T-helper 17 cell (primary cell): ENCODE measurements around the gene FGL2. TPM values are rescaled to one million over a fixed set of nuclear protein-coding genes. Genes with fewer than 3 reads are reported as not detected.
"Not testable (repeated sequence)": the region's sequence is repeated elsewhere in the genome, so short reads cannot be mapped to it uniquely, and the experiment has no call there.

Experiments
- ATAC-seq: fragments of 150-1000 bp; cut with Tn5 transposase; 2 replicates; pipeline ENCODE4 v1.10.0; 2021; ENCODE audit warnings: mild to moderate bottlenecking, moderate library complexity
- DNase-seq, 3 donors: peaks; one replicate each; pipeline versions ENCODE4 v3.0.0 to v3.0.0-alpha.2; 2020 to 2021
- H3K9me3 ChIP-seq: one replicate; pipeline ENCODE4 v1.7.0; 2013; ENCODE audit warnings: low read length, mild to moderate bottlenecking; ENCODE audit not compliant: control insufficient read depth, poor library complexity, severe bottlenecking
- H3K27ac Mint-ChIP-seq: one replicate; pipeline ENCODE4 v1.8.0; 2022; ENCODE audit warnings: mild to moderate bottlenecking, moderate library complexity, mixed read lengths
- H3K27me3 Mint-ChIP-seq: one replicate; pipeline ENCODE4 v1.8.0; 2022; ENCODE audit warnings: mixed read lengths
- H3K36me3 Mint-ChIP-seq: one replicate; pipeline ENCODE4 v1.8.0; 2022; ENCODE audit warnings: low read depth, mixed read lengths
- H3K4me1 Mint-ChIP-seq: one replicate; pipeline ENCODE4 v1.8.0; 2022; ENCODE audit warnings: mild to moderate bottlenecking, mixed read lengths
- H3K4me3 Mint-ChIP-seq: one replicate; pipeline ENCODE4 v1.8.0; 2022; ENCODE audit warnings: mild to moderate bottlenecking, moderate library complexity, mixed read lengths
- total RNA-seq, 4 donors: library from RNA in 2 of 4; stranded (reverse) in 2 of 4; gene quantifications; one replicate each; pipeline ENCODE4 v1.2.3 and lab custom pipeline; 2022 to 2026

The FGL2 gene
- total RNA-seq, 2 donors from 2014 or later: 5.1 to 7.7 TPM

DNA sequence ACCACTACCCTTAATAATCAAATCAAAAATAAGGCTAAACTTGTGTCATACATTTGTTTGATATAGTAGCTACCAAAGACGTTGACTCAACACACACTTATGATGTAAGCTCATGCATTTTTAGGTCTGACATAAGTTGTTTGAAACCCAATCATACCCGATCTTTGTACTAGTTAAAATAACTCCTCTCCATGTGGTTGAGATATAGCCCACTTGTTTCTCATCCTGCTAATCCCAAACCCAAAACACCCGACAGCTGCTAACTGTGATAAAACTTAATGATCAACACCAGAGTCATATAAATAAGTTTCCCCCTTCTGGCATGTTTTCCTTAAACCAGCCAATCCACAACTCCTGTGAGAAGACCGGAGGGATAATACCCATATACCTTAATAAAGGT is 28.5 kb downstream of the FGL2 start:
- not testable (repeated sequence) for ATAC-seq, H3K4me1 Mint-ChIP-seq, H3K4me3 Mint-ChIP-seq, H3K36me3 Mint-ChIP-seq, H3K9me3 ChIP-seq, DNase-seq, H3K27me3 Mint-ChIP-seq, H3K27ac Mint-ChIP-seq

DNA sequence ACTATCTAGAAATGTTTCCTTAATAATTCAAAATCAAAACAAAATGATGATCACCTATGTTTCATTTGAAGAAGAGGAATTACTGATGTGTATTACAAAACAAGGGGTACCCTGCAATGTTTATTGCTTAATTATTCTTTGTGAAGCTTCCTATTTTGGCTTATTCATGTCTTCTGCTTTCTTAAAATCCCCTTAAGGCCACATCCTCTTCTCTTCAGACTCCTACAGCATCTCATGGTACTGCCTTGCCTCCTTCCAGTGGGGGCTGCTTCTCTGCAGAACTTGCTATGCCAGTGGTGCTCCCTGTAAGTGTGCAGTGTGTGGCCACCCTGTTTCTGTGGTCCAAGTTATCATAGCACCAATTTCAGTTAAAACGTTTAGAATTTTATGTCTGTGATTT is 42.2 kb downstream of the FGL2 start:
- no peak for DNase-seq
- H3K36me3 Mint-ChIP-seq: no peaks in the 10 kb centered on the region
- peak; percentile 47 for ATAC-seq
- H3K4me3 Mint-ChIP-seq: peak overlapping the region; percentile 45
- H3K4me1 Mint-ChIP-seq: peaks cover 9% of the 10 kb centered on the region
- H3K27ac Mint-ChIP-seq: no peak overlapping the region
- H3K9me3 ChIP-seq: no peaks in the 10 kb centered on the region
- H3K27me3 Mint-ChIP-seq: no peaks in the 10 kb centered on the region

DNA sequence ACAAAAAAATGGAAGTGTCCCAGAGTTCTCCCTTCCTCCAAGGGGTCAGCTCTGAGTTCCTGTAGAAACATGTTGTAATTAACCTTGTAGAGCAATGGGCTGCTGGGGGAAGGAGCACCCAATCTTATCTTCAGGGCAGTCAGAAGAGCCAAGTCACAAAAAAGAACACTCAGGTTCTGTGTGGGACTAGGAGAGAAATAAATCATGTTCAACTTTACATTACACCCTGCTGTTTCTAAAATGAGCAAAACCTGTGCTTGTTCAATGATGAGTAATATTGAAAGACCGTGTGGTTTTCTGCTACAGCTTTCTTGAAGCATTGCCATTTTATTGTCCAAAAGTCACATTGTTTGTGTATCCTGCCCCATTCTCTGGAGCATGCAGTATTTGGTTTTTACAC is 42.6 kb downstream of the FGL2 start:
- H3K4me3 Mint-ChIP-seq, DNase-seq, H3K4me1 Mint-ChIP-seq, H3K9me3 ChIP-seq, H3K36me3 Mint-ChIP-seq, H3K27me3 Mint-ChIP-seq, H3K27ac Mint-ChIP-seq: not testable (repeated sequence)
- peak; percentile 29 for ATAC-seq

DNA sequence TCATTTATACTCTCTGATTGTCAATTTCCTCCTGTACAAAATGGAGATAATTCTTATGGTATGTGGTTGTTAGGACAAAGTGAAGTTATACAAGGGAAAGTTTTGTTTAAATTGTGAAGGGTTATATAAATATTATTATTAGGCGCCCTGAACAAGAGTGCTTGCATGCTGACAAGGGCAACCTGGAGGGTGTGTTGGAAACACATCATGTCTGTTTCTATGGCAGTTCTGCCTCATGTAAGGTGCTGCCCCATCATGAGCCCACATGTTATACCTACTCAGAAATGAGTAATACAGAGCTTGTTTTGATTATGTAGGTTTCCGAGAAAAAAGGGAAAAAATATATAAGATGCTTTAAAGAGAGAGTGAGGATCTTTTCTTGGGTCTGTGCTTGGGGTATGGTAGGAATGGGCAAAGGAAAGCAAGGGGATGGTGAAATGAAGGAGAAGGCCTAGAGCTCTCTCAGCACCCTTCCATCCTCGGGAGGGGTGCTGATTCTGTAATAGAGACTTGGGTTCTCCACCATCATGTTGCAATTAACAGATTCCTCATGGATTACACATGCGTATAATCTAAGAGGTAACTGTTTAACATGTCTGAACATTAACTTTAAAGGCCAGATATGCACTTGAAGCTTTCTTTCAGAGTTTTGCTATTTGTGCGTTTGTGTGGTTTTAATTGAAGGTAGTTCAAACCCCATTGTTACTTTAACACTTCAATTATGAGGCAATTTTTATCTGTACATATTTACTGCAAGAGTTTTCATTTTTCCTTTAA is 43.8 kb downstream of the FGL2 start:
- not testable (repeated sequence) for H3K4me1 Mint-ChIP-seq, H3K27ac Mint-ChIP-seq, H3K4me3 Mint-ChIP-seq, H3K9me3 ChIP-seq, H3K27me3 Mint-ChIP-seq, DNase-seq, H3K36me3 Mint-ChIP-seq
- ATAC-seq: peak; percentile 44

DNA sequence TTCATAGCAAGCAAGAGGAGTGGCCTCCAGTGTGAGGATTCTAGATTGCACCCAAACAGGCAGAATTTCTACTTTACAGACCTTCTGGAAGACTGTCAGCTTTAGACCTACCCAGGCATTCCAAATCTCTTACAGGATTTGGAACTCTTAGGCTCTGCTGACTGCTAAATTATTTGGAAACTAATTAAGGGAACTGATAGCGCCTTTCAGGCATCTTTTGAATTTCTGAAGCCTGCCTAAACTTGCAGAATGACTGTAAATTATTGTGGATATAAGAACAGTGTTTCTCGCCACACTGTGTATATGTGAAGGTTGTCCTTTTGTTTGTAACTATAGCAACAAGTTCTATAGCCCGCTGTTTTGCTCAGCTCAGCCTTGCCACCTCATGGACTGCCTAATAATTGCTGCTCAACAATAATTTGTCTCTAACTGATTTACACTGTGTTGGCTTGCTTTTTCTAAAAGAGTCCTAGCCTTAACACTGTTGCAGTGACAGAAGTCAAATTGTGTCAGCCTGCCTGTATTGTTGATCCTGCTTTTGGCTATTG is 44.6 kb downstream of the FGL2 start:
- ATAC-seq: peak; percentile 91
- not testable (repeated sequence) for H3K27me3 Mint-ChIP-seq, H3K27ac Mint-ChIP-seq, H3K9me3 ChIP-seq, H3K36me3 Mint-ChIP-seq, H3K4me1 Mint-ChIP-seq, DNase-seq, H3K4me3 Mint-ChIP-seq

DNA sequence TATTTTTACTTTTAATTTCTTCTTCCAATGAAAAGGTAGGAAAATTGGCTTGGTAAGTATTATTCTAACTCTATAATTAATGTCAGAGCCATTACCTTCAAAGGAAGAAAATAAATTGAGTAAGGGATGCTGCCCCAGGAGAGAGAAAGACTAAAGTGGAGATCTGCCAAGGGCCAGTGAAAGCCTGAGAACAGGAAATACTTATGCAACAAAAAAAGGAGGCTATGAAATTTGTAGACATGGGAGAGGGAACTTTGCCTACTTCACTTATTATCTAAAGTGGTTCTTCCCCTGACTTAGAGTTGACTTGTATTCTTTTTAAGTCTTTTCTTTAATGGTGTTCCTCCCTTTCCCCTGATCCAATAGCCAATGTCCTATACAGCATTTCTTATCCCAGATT is 47.4 kb downstream of the FGL2 start:
- H3K36me3 Mint-ChIP-seq, H3K27me3 Mint-ChIP-seq, H3K4me1 Mint-ChIP-seq, H3K9me3 ChIP-seq, H3K4me3 Mint-ChIP-seq, DNase-seq, ATAC-seq: not testable (repeated sequence)
- peak overlapping the region; percentile 32 for H3K27ac Mint-ChIP-seq

Other genes with a start within 250 kb of the FGL2 start
- gene SPDYE17, start 167.5 kb downstream of the FGL2 start, total RNA-seq: not detected
- gene SPDYE18, start 137.3 kb downstream of the FGL2 start, total RNA-seq: 1 to 10 TPM in 1 of 2 donors, under 1 TPM in 1; 0.60 to 1.6 TPM
- 10 to 100 TPM in 1 of 2 donors, 1 to 10 TPM in 1; 8.5 to 14.7 TPM for gene CCDC146, start 77.2 kb downstream of the FGL2 start, total RNA-seq
- 10 to 100 TPM; 22.0 to 28.9 TPM for gene GSAP, start 216.5 kb upstream of the FGL2 start, total RNA-seq